ENCODE data around the gene USP40. TPM values are rescaled to one million over a fixed set of nuclear protein-coding genes. Genes with fewer than 3 reads are reported as not detected.

Gene USP40
- total and polyA plus RNA-seq, 3 donors from 2014 or later, result 42.0 to 87.3 (median 70.2) TPM

- Histone ChIP-seq H3K9me3 (no peaks in the 10 kb centered on the region), H3K27me3 (no peaks in the 10 kb centered on the region), H3K4me3 (no peak overlapping the region), H3K36me3 (ENCODE audit: low read depth, missing control alignments) (no peaks in the 10 kb centered on the region), H3K27ac (no peak overlapping the region), H3K4me1 (peaks cover 7% of the 10 kb centered on the region)
- intact Hi-C loops (cut with DNase I; ENCODE audit: low total_unique reads), result no loop called here
- 83 to 91% methylated on average over 10 of the region's 10 CpGs for WGBS, 2 donors
- no peak for DNase-seq
- no peak for TF ChIP-seq POLR2A (IDR thresholded peaks at IDR 0.05)
- TF ChIP-seq CTCF (IDR thresholded peaks at IDR 0.05), result no peak
Measured at GRCh38 chr2:233489143-233489542, 77.4 kb downstream of the USP40 start.

GRCh38 chr2:233487748-233488345, 78.7 kb downstream of the USP40 start:
- DNase-seq, result no peak
- TF ChIP-seq POLR2A (IDR thresholded peaks at IDR 0.05) (no peak), CTCF (IDR thresholded peaks at IDR 0.05) (no peak)
- no peak overlapping the region for H3K4me3 ChIP-seq
- no peaks in the 10 kb centered on the region for H3K27me3 ChIP-seq
- H3K27ac ChIP-seq, result no peak overlapping the region
- 80 to 85% methylated on average over 9 of the region's 9 CpGs for WGBS, 2 donors
- intact Hi-C loops (cut with DNase I; ENCODE audit: low total_unique reads), result no loop called here
- H3K9me3 ChIP-seq, result no peaks in the 10 kb centered on the region
- no peaks in the 10 kb centered on the region for H3K36me3 ChIP-seq (ENCODE audit: low read depth, missing control alignments)
- H3K4me1 ChIP-seq, result peaks cover 7% of the 10 kb centered on the region

- Histone ChIP-seq H3K4me1 (peaks cover 7% of the 10 kb centered on the region), H3K27ac (no peak overlapping the region), H3K27me3 (no peaks in the 10 kb centered on the region), H3K9me3 (no peaks in the 10 kb centered on the region), H3K4me3 (no peak overlapping the region), H3K36me3 (ENCODE audit: low read depth, missing control alignments) (no peaks in the 10 kb centered on the region)
- no peak for DNase-seq
- WGBS, 2 donors, result 50 to 55% methylated on average over 4 of the region's 4 CpGs
- intact Hi-C loops (cut with DNase I; ENCODE audit: low total_unique reads), result no loop called here
- TF ChIP-seq CTCF (IDR thresholded peaks at IDR 0.05) (no peak), POLR2A (IDR thresholded peaks at IDR 0.05) (no peak)
Measured at GRCh38 chr2:233486778-233487552, 79.6 kb downstream of the USP40 start.

GRCh38 chr2:233486357-233486756, 80.2 kb downstream of the USP40 start:
- no peak for DNase-seq
- no peak for TF ChIP-seq CTCF (IDR thresholded peaks at IDR 0.05)
- TF ChIP-seq POLR2A (IDR thresholded peaks at IDR 0.05), result no peak
- intact Hi-C loops (cut with DNase I; ENCODE audit: low total_unique reads), result no loop called here
- WGBS, 2 donors, result 70 to 72% methylated on average over 4 of the region's 4 CpGs
- Histone ChIP-seq H3K27me3 (no peaks in the 10 kb centered on the region), H3K36me3 (ENCODE audit: low read depth, missing control alignments) (no peaks in the 10 kb centered on the region), H3K4me1 (peaks cover 7% of the 10 kb centered on the region), H3K4me3 (no peak overlapping the region), H3K27ac (no peak overlapping the region), H3K9me3 (no peaks in the 10 kb centered on the region)

All from testis (tissue), 3 donors.